HepG2 (cell line): ENCODE results near the gene PI3. TPM values are rescaled to one million over a fixed set of nuclear protein-coding genes. Genes with fewer than 3 reads are reported as not detected.

Experiments
- ATAC-seq: fragments of 200-7000 bp; cut with Tn5 transposase; 3 replicates; pipeline ENCODE4 v1.9.1; 2020; ENCODE audit warnings: mild to moderate bottlenecking, moderate library complexity
- BruUV-seq: library from RNA; stranded (reverse); fragments of 400-500 nt; replicated peaks from 2 replicates; lab custom pipeline; 2021; lab: Mats Ljungman, UMichigan
- CTCF ChIA-PET: fragments of 300-600 bp; formaldehyde crosslinking; extraction: SDS; loops from one replicate; lab custom pipeline; 2021; ENCODE audit warnings: low total read pairs, inconsistent platforms, low intra/inter-chr PET ratio; lab: Yijun Ruan, JAX
- POLR2A ChIA-PET: fragments of 350-600 bp; sonication (Branson Sonifier 250); formaldehyde crosslinking; loops from one replicate; lab custom pipeline; 2020; ENCODE audit warnings: antibody characterized with exemption, inconsistent platforms; lab: Yijun Ruan, JAX
- DNase-seq: peaks from one replicate; pipeline ENCODE4 v3.0.0-alpha.2; 2015; ENCODE audit warnings: low spot score
- FAIRE-seq: peaks from 3 replicates; lab custom pipeline; 2011; peaks lifted over from hg19 to GRCh38; lab: Jason Lieb, UNC
- H2AFZ ChIP-seq: one replicate; pipeline ENCODE4 v1.6.1; 2011; ENCODE audit warnings: low read length, inconsistent platforms
- H3K27ac ChIP-seq: fragments of 300-600 bp; 3 replicates; pipeline ENCODE4 v1.8.0; 2011; ENCODE audit warnings: mixed run types, mild to moderate bottlenecking, mixed read lengths, low read length, inconsistent platforms; ENCODE audit not compliant: insufficient read depth; ENCODE audit errors: extremely low read length
- H3K27me3 ChIP-seq, 2 experiments: fragments of 200-600 bp in 1 of 2; 2 replicates in 1 of 2; 3 replicates in 1 of 2; pipeline versions ENCODE4 v1.6.0 to v1.8.0; 2011; ENCODE audit warnings: low read length in 2 of 2, mild to moderate bottlenecking in 2 of 2, moderate library complexity in 2 of 2, inconsistent platforms in 1 of 2; ENCODE audit not compliant: insufficient read depth in 2 of 2, control insufficient read depth in 1 of 2
- H3K36me3 ChIP-seq, 2 experiments: fragments of 200-600 bp in 1 of 2; replicated peaks in 1 of 2; 2 replicates in 1 of 2; 3 replicates in 1 of 2; pipeline versions ENCODE4 v1.5.1 to v1.8.0; 2011; ENCODE audit warnings: low read length in 2 of 2, inconsistent platforms in 1 of 2; ENCODE audit not compliant: insufficient read depth in 2 of 2, control insufficient read depth in 1 of 2
- H3K4me1 ChIP-seq: 2 replicates; pipeline ENCODE4 v1.5.1; 2012; ENCODE audit warnings: low read length, inconsistent platforms; ENCODE audit not compliant: insufficient read depth
- H3K4me2 ChIP-seq: 2 replicates; pipeline ENCODE4 v1.6.0; 2011; ENCODE audit warnings: low read depth, low read length, inconsistent platforms
- H3K4me3 ChIP-seq, 3 experiments: fragments of 200-600 bp in 1 of 3; sonication (generic), shearing (Covaris generic) in 1 of 3; replicated peaks in 1 of 3; 2 replicates each; pipeline ENCODE4 v1.5.1; 2011 to 2016; ENCODE audit warnings: low read length in 3 of 3, inconsistent platforms in 2 of 3, low read depth in 2 of 3, mild to moderate bottlenecking in 2 of 3, control low read depth in 1 of 3, mixed read lengths in 1 of 3; ENCODE audit not compliant: insufficient read depth in 1 of 3
- H3K79me2 ChIP-seq: one replicate; pipeline ENCODE4 v1.6.1; 2011; ENCODE audit warnings: low read length, inconsistent platforms; ENCODE audit not compliant: insufficient read depth
- H3K9ac ChIP-seq: 2 replicates; pipeline ENCODE4 v1.6.0; 2011; ENCODE audit warnings: mild to moderate bottlenecking, low read depth, low read length, inconsistent platforms; ENCODE audit not compliant: insufficient read depth
- H3K9me3 ChIP-seq: 2 replicates; pipeline ENCODE4 v1.5.1; 2012; ENCODE audit warnings: mild to moderate bottlenecking, low read length
- H4K20me1 ChIP-seq: 2 replicates; pipeline ENCODE4 v1.6.0; 2011; ENCODE audit warnings: inconsistent platforms, mild to moderate bottlenecking, low read length, moderate library complexity; ENCODE audit not compliant: insufficient read depth
- MZF1 ChIP-seq: sonication (generic); formaldehyde crosslinking; IDR thresholded peaks from 2 replicates; pipeline ENCODE4 v1.8.1; 2023; ENCODE audit warnings: mild to moderate bottlenecking, missing genetic modification reagents, borderline replicate concordance
- PCBP1 ChIP-seq: fragments of 200-400 bp; formaldehyde crosslinking; IDR thresholded peaks from 2 replicates; pipeline ENCODE4 v1.6.1; 2017; ENCODE audit warnings: mild to moderate bottlenecking, low read depth, low read length, borderline replicate concordance
- REPIN1 ChIP-seq: sonication (generic); formaldehyde crosslinking; IDR thresholded peaks from 2 replicates; pipeline ENCODE4 v1.8.0; 2022; ENCODE audit warnings: missing genetic modification reagents, low read depth, mild to moderate bottlenecking, borderline replicate concordance
- SMARCC2 ChIP-seq: fragments of 450-650 bp; IDR thresholded peaks from 2 replicates; pipeline ENCODE4 v1.6.1; 2017; ENCODE audit warnings: antibody characterized with exemption, mild to moderate bottlenecking
- YEATS4 ChIP-seq: sonication (generic); formaldehyde crosslinking; IDR thresholded peaks from 2 replicates; pipeline ENCODE4 v1.4.0; 2020; ENCODE audit warnings: missing genetic modification reagents, borderline replicate concordance
- ZBTB42 ChIP-seq: sonication (generic); formaldehyde crosslinking; IDR thresholded peaks from 2 replicates; pipeline ENCODE4 v1.5.0; 2020; ENCODE audit warnings: mild to moderate bottlenecking, missing genetic modification reagents
- ZNF570 ChIP-seq: sonication (generic); formaldehyde crosslinking; IDR thresholded peaks from 2 replicates; pipeline ENCODE4 v1.4.0; 2020; ENCODE audit warnings: mild to moderate bottlenecking, missing genetic modification reagents, borderline replicate concordance
- WGBS: methylation state at CpG from one replicate; pipeline ENCODE4 v1.1.6; 2017; ENCODE audit warnings: low lambda C conversion rate; 5-methylcytosine and 5-hydroxymethylcytosine counted together
- in situ Hi-C: cut with HindIII; loops from 2 replicates; pipeline ENCODE4 v1.10.0; 2017; ENCODE audit warnings: low pct_unique_long_range_greater_than_20kb; ENCODE audit not compliant: extremely low pct_ligation_motif_present
- intact Hi-C: fragments of 100-400 bp; cut with micrococcal nuclease; formaldehyde crosslinking; loops from one replicate; pipeline ENCODE4 v1.10.0; 2022; ENCODE audit not compliant: unreplicated experiment
- polyA plus RNA-seq, 8 experiments: library from polyadenylated mRNA; depleted of rRNA in 3 of 8; stranded (reverse) in 7 of 8; unstranded in 1 of 8; fragments of >200 nt; fragmentation: Illumina TruSeq in 4 of 8; extraction: Trizol in 4 of 8; gene quantifications; 2 replicates each; pipeline versions ENCODE4 v1.2.1 to v1.2.3, GENCODE V29; 2011 to 2016; ENCODE audit warnings: low read depth in 4 of 8, missing spikeins in 1 of 8, mixed read lengths in 1 of 8; ENCODE audit not compliant: insufficient read depth in 1 of 8
- total RNA-seq, 5 experiments: library from RNA; depleted of rRNA; stranded (reverse); fragments of >200 nt; fragmentation: Illumina TruSeq; extraction: Trizol; gene quantifications; 2 replicates each; pipeline ENCODE4 v1.2.3, GENCODE V29; 2016; ENCODE audit warnings: low read depth in 1 of 5
- TF ChIP-seq, protein P1 (sequence below): sonication (generic); formaldehyde crosslinking; IDR thresholded peaks from 2 replicates; pipeline ENCODE4 v1.4.0; 2020; ENCODE audit warnings: missing genetic modification reagents, mild to moderate bottlenecking, borderline replicate concordance

PI3 gene
- total and polyA plus RNA-seq, 2 of the 13 experiments (the other 11 are each of a cell fraction or from before 2014, with no cell fraction given) = 0.22 TPM; not detected in 1

DNA sequence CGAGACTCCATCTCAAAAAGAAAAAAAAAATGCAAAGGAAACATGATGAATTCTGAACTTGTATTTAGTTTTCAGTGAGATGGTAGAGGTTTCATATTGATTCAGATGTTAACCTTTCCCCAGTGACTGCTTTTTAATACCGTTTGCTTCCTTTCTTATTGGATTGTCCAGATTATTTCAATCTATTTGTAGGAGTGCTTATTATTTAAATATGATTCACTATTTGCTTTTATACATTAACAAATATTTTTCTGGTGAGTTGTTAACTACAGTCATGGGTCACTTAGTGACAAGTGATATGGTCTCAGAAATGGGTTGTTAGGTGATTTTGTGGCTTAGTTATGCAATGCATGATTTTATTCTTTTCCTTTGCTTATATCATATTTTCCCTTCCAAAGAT is 8.4 kb downstream of the PI3 start:
- no peak overlapping the region for H3K4me2 ChIP-seq
- H3K27ac ChIP-seq = no peak overlapping the region
- H2AFZ ChIP-seq = no peak overlapping the region
- no peak overlapping the region for H3K4me3 ChIP-seq
- no peaks in the 10 kb centered on the region for H3K36me3 ChIP-seq
- H3K79me2 ChIP-seq = no peaks in the 10 kb centered on the region
- in situ Hi-C loops (no loop called here), intact Hi-C loops (no loop called here)
- ChIA-PET CTCF (no interaction called here), POLR2A (no interaction called here)
- TF ChIP-seq MZF1 (CRISPR knock-in tag) = no peak
- TF ChIP-seq YEATS4 (CRISPR knock-in tag) = no peak
- no peak for FAIRE-seq
- no peaks in the 10 kb centered on the region for H4K20me1 ChIP-seq
- no peak overlapping the region for H3K9ac ChIP-seq
- no peak for DNase-seq
- no peaks in the 10 kb centered on the region for H3K4me1 ChIP-seq
- no TSS peak for BruUV-seq
- peaks cover 0 to 12% of the 10 kb centered on the region in 2 experiments; a peak in 2 of 5 replicates for H3K27me3 ChIP-seq
- 12% methylated on average over 2 of the region's 2 CpGs for WGBS
- no peak for ATAC-seq
- no peaks in the 10 kb centered on the region for H3K9me3 ChIP-seq

DNA sequence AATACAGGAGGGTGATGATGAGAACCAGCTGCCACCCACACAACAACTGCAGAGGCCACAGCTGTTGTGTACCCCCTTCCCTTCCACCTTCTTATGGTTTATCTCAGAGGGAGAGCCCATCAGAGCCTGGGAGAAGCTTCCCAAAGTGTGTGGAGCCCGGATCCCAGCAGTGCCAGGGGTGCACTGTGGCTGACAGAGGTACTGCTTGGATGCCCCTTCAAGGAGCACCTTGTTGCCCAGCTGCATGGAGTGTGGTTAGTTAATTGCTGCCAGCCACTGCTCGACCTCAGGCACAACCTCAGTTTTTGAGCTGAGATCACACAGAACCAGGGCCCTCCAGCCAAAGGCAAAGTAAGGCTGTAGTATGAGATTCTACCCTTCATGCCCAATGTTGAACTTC is 13.0 kb downstream of the PI3 start:
- Histone ChIP-seq H3K27ac (no peak overlapping the region), H3K9me3 (no peaks in the 10 kb centered on the region), H4K20me1 (no peaks in the 10 kb centered on the region), H3K27me3 (peaks cover 0 to 1% of the 10 kb centered on the region in 2 experiments; a peak in 1 of 5 replicates), H2AFZ (no peak overlapping the region), H3K4me3 (no peak overlapping the region), H3K79me2 (no peaks in the 10 kb centered on the region), H3K36me3 (no peaks in the 10 kb centered on the region), H3K4me2 (no peak overlapping the region), H3K4me1 (no peaks in the 10 kb centered on the region)
- intact Hi-C loops (no loop called here), in situ Hi-C loops (no loop called here)
- BruUV-seq = no TSS peak
- CTCF ChIA-PET = no interaction called here
- peak; percentile 46; the same call in 2 of the 3 replicates for ATAC-seq
- 0% methylated on average over 2 of the region's 2 CpGs for WGBS
- no peak for TF ChIP-seq SMARCC2
- no peak for TF ChIP-seq ZBTB42 (CRISPR knock-in tag)
- no peak for TF ChIP-seq ZNF570 (CRISPR knock-in tag)
- TF ChIP-seq REPIN1 (CRISPR knock-in tag) = no peak
- no peak for TF ChIP-seq PCBP1
- TF ChIP-seq, protein P1, sequence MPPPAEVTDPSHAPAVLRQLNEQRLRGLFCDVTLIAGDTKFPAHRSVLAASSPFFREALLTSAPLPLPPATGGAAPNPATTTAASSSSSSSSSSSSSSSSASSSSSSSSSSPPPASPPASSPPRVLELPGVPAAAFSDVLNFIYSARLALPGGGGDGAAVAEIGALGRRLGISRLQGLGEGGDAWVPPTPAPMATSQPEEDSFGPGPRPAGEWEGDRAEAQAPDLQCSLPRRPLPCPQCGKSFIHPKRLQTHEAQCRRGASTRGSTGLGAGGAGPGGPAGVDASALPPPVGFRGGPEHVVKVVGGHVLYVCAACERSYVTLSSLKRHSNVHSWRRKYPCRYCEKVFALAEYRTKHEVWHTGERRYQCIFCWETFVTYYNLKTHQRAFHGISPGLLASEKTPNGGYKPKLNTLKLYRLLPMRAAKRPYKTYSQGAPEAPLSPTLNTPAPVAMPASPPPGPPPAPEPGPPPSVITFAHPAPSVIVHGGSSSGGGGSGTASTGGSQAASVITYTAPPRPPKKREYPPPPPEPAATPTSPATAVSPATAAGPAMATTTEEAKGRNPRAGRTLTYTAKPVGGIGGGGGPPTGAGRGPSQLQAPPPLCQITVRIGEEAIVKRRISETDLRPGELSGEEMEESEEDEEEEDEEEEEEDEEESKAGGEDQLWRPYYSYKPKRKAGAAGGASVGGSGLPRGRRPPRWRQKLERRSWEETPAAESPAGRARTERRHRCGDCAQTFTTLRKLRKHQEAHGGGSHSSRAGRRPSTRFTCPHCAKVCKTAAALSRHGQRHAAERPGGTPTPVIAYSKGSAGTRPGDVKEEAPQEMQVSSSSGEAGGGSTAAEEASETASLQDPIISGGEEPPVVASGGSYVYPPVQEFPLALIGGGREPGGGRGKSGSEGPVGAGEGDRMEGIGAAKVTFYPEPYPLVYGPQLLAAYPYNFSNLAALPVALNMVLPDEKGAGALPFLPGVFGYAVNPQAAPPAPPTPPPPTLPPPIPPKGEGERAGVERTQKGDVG (CRISPR knock-in tag) = no peak
- TF ChIP-seq, all 625 proteins: peak for 0
- POLR2A ChIA-PET = no interaction called here
- DNase-seq (no peak), FAIRE-seq (no peak)
- H3K9ac ChIP-seq = no peak overlapping the region
